AG04450 (cell line): Measurements from ENCODE around the gene FYN. TPM values are rescaled to one million over a fixed set of nuclear protein-coding genes. Genes with fewer than 3 reads are reported as not detected.

ENCODE experiments used
- CTCF ChIA-PET: fragments of 300-600, 350-600 bp; formaldehyde crosslinking; extraction: SDS; loops from one replicate; lab custom pipeline; 2022; ENCODE audit warnings: antibody characterized with exemption, inconsistent platforms; lab: Charles Lee
- POLR2A ChIA-PET: fragments of 350-600 bp; formaldehyde crosslinking; extraction: SDS; loops from one replicate; lab custom pipeline; 2021; ENCODE audit warnings: antibody characterized with exemption, inconsistent platforms; lab: Yijun Ruan, JAX
- DNase-seq: peaks from one replicate; pipeline ENCODE4 v3.0.0-alpha.2; 2011; ENCODE audit warnings: low read depth, low spot score
- H3K27ac ChIP-seq: one replicate; pipeline ENCODE4 v1.5.1; 2012; ENCODE audit warnings: low read depth, low read length, control low read depth
- H3K27me3 ChIP-seq: one replicate; pipeline ENCODE4 v1.6.0; 2012; ENCODE audit warnings: low read length; ENCODE audit not compliant: control insufficient read depth, insufficient read depth
- H3K4me3 ChIP-seq: 2 replicates; pipeline ENCODE4 v1.5.1; 2011; ENCODE audit warnings: mild to moderate bottlenecking, low read depth, low read length, control low read depth
- H3K9me3 ChIP-seq: 2 replicates; pipeline ENCODE4 v1.5.1; 2012; ENCODE audit warnings: low read length; ENCODE audit not compliant: control insufficient read depth, insufficient read depth
- CTCF ChIP-seq: IDR thresholded peaks from 2 replicates; pipeline ENCODE4 v1.5.1; 2011; ENCODE audit warnings: low read depth, low read length, control low read depth, inconsistent platforms
- polyA plus RNA-seq: library from polyadenylated mRNA; depleted of rRNA; stranded (reverse); fragments of >200 nt; gene quantifications from 2 replicates; pipeline ENCODE4 v1.2.3, GENCODE V29; 2011

The FYN gene
- polyA plus RNA-seq, 1 experiment = 29.0 TPM

- POLR2A ChIA-PET = no interaction called here
- H3K4me3 ChIP-seq = no peak overlapping the region
- no peak overlapping the region for H3K27ac ChIP-seq
- DNase-seq = no peak
- TF ChIP-seq CTCF = no peak
- H3K27me3 ChIP-seq = no peaks in the 10 kb centered on the region
- H3K9me3 ChIP-seq = no peaks in the 10 kb centered on the region
- CTCF ChIA-PET = interaction anchor here (1.5 to 7.2 kb wide), 3 partner anchors 317 to 330 kb away, joined by 3 to 175 read pairs (median 14); no protein-coding TSS in a partner anchor
Measured at GRCh38 chr6:111711476-111711875, 161.8 kb downstream of the FYN start.

GRCh38 chr6:111710911-111711310 is 162.3 kb downstream of the FYN start:
- Histone ChIP-seq H3K27ac (no peak overlapping the region), H3K27me3 (no peaks in the 10 kb centered on the region), H3K9me3 (no peaks in the 10 kb centered on the region), H3K4me3 (no peak overlapping the region)
- no peak for DNase-seq
- ChIA-PET CTCF (interaction anchor here (0.5 to 7.2 kb wide), 20 partner anchors 9 to 1466 kb away, joined by 3 to 175 read pairs (median 4); partner anchors contain the start of genes FAM229B and TUBE1), POLR2A (no interaction called here)
- TF ChIP-seq CTCF = no peak

- H3K27me3 ChIP-seq = no peaks in the 10 kb centered on the region
- TF ChIP-seq CTCF = no peak
- CTCF ChIA-PET = interaction anchor here (0.5 to 7.2 kb wide), 26 partner anchors 9 to 1467 kb away, joined by 3 to 175 read pairs (median 4); partner anchors contain the start of genes FAM229B and TUBE1
- no peaks in the 10 kb centered on the region for H3K9me3 ChIP-seq
- no peak overlapping the region for H3K4me3 ChIP-seq
- no peak for DNase-seq
- POLR2A ChIA-PET = no interaction called here
- no peak overlapping the region for H3K27ac ChIP-seq
Measured at GRCh38 chr6:111710439-111710838, 162.8 kb downstream of the FYN start.

- peak; percentile 62 for TF ChIP-seq CTCF
- no peak for DNase-seq
- ChIA-PET CTCF (interaction anchor here (0.5 to 7.2 kb wide), 24 partner anchors 8 to 453 kb away, joined by 3 to 175 read pairs (median 4); partner anchors contain the start of genes FAM229B and TUBE1), POLR2A (no interaction called here)
- Histone ChIP-seq H3K27me3 (no peaks in the 10 kb centered on the region), H3K4me3 (no peak overlapping the region), H3K27ac (no peak overlapping the region), H3K9me3 (no peaks in the 10 kb centered on the region)
Measured at GRCh38 chr6:111709615-111710398, 163.4 kb downstream of the FYN start.

DNA sequence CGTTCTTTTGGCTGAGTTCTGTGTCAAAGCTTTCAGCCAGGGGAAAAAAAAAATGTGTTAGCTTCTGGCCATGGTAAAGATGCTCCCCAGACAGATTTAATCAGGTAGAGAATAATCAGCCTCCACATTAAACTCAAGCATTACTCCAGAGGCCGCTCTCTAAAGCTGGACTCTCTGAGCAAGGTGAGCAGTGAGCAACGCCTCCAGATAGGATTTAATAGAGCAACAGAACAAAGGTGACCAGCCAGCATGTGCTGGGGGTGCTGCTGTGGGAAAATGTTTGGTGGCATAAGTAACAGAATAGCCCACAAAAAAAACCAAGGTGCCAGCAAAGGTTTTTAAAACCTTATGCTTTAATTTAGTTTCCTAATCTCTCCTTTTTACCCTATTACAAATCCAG is 164.1 kb downstream of the FYN start:
- Histone ChIP-seq H3K4me3 (no peak overlapping the region), H3K9me3 (no peaks in the 10 kb centered on the region), H3K27ac (no peak overlapping the region), H3K27me3 (no peaks in the 10 kb centered on the region)
- DNase-seq = no peak
- ChIA-PET CTCF (interaction anchor here (1.1 to 7.2 kb wide), 7 partner anchors 283 to 333 kb away, joined by 5 to 175 read pairs (median 8); no protein-coding TSS in a partner anchor), POLR2A (no interaction called here)
- TF ChIP-seq CTCF = no peak
